Stimulated activated memory B cell treated with anti-CD40 and anti-IgM and Interleukin-4, amounts not matched to agents 10 μg/mL and 1 μg/mL and 100 μg/mL, for 72 hours (primary cell): ENCODE results near the gene MACROD2.
"Not testable (repeated sequence)": the region's sequence is repeated elsewhere in the genome, so short reads cannot be mapped to it uniquely, and the experiment has no call there.

Experiments used
- ATAC-seq: fragments of 150-1000 bp; cut with Tn5 transposase; 2 replicates; pipeline ENCODE4 v1.10.0; 2021
- H3K27ac Mint-ChIP-seq: one replicate; pipeline ENCODE4 v1.8.0; 2022; ENCODE audit warnings: mild to moderate bottlenecking, mixed read lengths
- H3K27me3 Mint-ChIP-seq: one replicate; pipeline ENCODE4 v1.8.0; 2022; ENCODE audit warnings: mixed read lengths
- H3K36me3 Mint-ChIP-seq: one replicate; pipeline ENCODE4 v1.8.0; 2022; ENCODE audit warnings: mixed read lengths
- H3K4me1 Mint-ChIP-seq: one replicate; pipeline ENCODE4 v1.8.0; 2022; ENCODE audit warnings: mixed read lengths
- H3K4me3 Mint-ChIP-seq: one replicate; pipeline ENCODE4 v1.8.0; 2022; ENCODE audit warnings: mild to moderate bottlenecking, moderate library complexity, mixed read lengths
- H3K9me3 Mint-ChIP-seq: one replicate; pipeline ENCODE4 v1.8.0; 2022; ENCODE audit warnings: mixed read lengths

The MACROD2 gene

DNA sequence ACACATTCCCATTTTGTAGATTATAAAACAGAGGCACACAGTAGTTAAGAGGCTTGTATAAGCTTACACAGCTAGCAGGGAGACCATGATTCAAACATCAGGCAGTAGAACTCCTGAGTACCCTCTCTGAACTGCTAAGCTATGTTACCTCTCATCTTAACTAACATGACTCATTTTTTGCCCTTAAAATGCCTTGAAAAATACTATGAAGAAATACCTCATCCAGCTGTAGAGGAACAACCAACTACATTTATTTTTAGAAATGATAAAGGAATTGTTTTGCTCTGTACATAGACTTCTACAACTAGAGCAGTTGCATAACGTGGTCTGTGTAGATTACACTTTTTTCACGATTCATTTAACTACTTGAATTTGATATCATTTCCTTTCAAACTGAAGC lies 240.0 kb downstream of the MACROD2 start:
- no peaks in the 10 kb centered on the region for H3K36me3 Mint-ChIP-seq
- H3K4me3 Mint-ChIP-seq: no peak overlapping the region
- H3K27ac Mint-ChIP-seq: no peak overlapping the region
- H3K9me3 Mint-ChIP-seq: peaks cover under 1% of the 10 kb centered on the region
- no peaks in the 10 kb centered on the region for H3K27me3 Mint-ChIP-seq
- ATAC-seq: no peak
- H3K4me1 Mint-ChIP-seq: no peaks in the 10 kb centered on the region

DNA sequence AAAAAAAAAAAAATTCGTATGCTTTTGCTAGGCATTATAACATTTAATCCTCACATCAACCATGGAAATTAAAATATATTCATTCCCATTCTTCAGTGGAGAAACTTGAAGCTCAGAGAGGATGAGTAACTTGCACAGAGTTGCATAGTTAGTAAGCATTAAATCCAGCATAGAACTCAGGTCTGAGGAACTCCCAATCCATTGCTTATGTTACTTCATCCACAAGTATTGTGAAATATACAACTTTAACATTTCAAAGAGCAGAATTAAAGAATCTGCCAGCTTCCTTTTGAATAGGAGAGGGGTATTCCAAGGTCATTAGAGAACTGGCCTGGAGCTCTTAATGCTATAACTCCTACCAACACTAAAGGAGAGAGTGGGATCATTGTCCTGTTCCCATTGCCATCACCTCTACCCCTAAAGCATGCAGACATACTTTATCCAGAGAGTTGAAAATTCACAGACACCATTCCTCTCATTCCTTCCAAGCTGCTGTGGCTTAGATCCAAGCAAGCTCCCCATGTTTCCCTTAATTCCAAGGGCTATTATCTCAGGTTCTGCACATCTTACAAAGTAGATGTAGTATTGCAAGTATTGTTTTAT lies 250.2 kb downstream of the MACROD2 start:
- Mint-ChIP-seq H3K9me3 (peaks cover under 1% of the 10 kb centered on the region), H3K36me3 (no peaks in the 10 kb centered on the region), H3K27me3 (no peaks in the 10 kb centered on the region), H3K4me1 (no peaks in the 10 kb centered on the region), H3K4me3 (no peak overlapping the region), H3K27ac (no peak overlapping the region)
- ATAC-seq: no peak

DNA sequence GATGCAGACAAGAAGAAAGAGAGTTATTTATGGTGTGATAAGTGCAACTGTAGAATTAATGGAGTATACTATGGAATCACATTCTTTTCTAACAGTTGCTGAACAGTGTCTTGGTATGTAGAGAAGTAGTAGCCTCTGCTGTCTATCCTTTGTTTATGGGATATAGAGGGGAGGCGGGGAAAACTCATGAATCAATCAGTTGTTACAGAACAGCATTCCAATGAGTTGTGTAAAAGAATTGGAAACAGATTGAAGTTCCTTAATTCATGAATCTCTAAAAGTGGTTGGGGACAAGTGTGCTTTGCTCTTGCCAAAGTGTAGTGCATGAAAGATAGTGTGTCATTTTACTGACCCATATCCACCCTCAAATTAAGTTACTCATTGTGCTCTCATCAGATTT lies 264.4 kb downstream of the MACROD2 start:
- ATAC-seq: no peak
- H3K27me3 Mint-ChIP-seq: no peaks in the 10 kb centered on the region
- H3K4me3 Mint-ChIP-seq: no peak overlapping the region
- H3K9me3 Mint-ChIP-seq: peaks cover 11% of the 10 kb centered on the region
- H3K4me1 Mint-ChIP-seq: no peaks in the 10 kb centered on the region
- no peak overlapping the region for H3K27ac Mint-ChIP-seq
- H3K36me3 Mint-ChIP-seq: no peaks in the 10 kb centered on the region

- Mint-ChIP-seq H3K36me3 (no peaks in the 10 kb centered on the region), H3K4me3 (no peak overlapping the region), H3K27ac (no peak overlapping the region), H3K9me3 (peaks cover 11% of the 10 kb centered on the region), H3K4me1 (no peaks in the 10 kb centered on the region), H3K27me3 (no peaks in the 10 kb centered on the region)
- no peak for ATAC-seq
Observed at GRCh38 chr20:14260367-14260766, 265.1 kb downstream of the MACROD2 start.

- H3K27ac Mint-ChIP-seq: no peak overlapping the region
- H3K9me3 Mint-ChIP-seq: peaks cover 6% of the 10 kb centered on the region
- no peaks in the 10 kb centered on the region for H3K4me1 Mint-ChIP-seq
- no peaks in the 10 kb centered on the region for H3K27me3 Mint-ChIP-seq
- no peak overlapping the region for H3K4me3 Mint-ChIP-seq
- no peak for ATAC-seq
- no peaks in the 10 kb centered on the region for H3K36me3 Mint-ChIP-seq
Observed at GRCh38 chr20:14264869-14265268, 269.6 kb downstream of the MACROD2 start.

- Mint-ChIP-seq H3K4me3 (no peak overlapping the region), H3K9me3 (peaks cover 6% of the 10 kb centered on the region), H3K27ac (no peak overlapping the region), H3K27me3 (no peaks in the 10 kb centered on the region), H3K4me1 (no peaks in the 10 kb centered on the region), H3K36me3 (no peaks in the 10 kb centered on the region)
- ATAC-seq: no peak
Observed at GRCh38 chr20:14266246-14266645, 270.9 kb downstream of the MACROD2 start.

- not testable (repeated sequence) for H3K4me1 Mint-ChIP-seq, H3K4me3 Mint-ChIP-seq, H3K36me3 Mint-ChIP-seq, H3K9me3 Mint-ChIP-seq, H3K27me3 Mint-ChIP-seq, H3K27ac Mint-ChIP-seq, ATAC-seq
Observed at GRCh38 chr20:14270751-14271150, 275.4 kb downstream of the MACROD2 start.

DNA sequence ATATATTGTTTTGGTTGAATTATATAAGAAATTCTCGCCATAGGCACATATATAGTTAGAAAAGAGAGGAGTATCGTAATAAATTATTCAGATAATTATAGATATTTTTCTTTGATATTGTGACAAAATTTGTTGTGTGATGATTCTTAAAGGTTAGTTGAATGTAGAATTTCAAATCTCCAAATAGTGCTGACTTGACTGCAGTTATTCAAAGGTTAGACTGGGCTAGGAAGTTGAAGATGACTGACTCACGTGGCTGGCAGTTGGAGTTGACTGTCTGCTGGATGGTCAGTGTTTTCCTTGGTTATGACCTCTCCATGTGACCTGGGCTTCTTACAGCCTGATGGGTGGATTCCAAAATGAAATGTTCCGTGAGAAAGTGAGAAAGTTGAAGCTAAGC lies 286.8 kb downstream of the MACROD2 start:
- H3K4me1 Mint-ChIP-seq: no peaks in the 10 kb centered on the region
- H3K27me3 Mint-ChIP-seq: no peaks in the 10 kb centered on the region
- H3K9me3 Mint-ChIP-seq: peaks cover 3% of the 10 kb centered on the region
- no peaks in the 10 kb centered on the region for H3K36me3 Mint-ChIP-seq
- H3K27ac Mint-ChIP-seq: no peak overlapping the region
- no peak overlapping the region for H3K4me3 Mint-ChIP-seq
- ATAC-seq: no peak

DNA sequence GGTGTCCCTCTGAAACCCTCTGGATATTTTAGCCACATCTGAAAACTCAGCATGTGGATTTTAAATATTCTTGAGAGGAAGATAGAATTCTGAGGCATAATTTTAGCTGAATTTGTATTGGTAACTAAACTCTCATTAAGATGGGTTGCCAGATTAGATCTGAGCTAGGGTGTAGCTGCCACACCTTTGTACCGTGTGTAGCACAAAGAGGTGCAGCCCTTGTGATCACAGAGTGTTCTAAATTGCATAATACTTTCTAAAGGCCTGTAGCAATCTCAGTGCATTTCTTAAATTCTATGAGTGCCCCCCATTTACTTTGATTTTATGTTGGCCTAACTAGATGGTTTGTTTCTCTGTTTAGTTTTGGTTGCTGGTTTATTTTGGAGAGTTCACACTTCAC lies 289.1 kb downstream of the MACROD2 start:
- Mint-ChIP-seq H3K4me1 (no peaks in the 10 kb centered on the region), H3K9me3 (peaks cover 3% of the 10 kb centered on the region), H3K36me3 (no peaks in the 10 kb centered on the region), H3K27me3 (no peaks in the 10 kb centered on the region), H3K4me3 (no peak overlapping the region), H3K27ac (no peak overlapping the region)
- ATAC-seq: no peak

DNA sequence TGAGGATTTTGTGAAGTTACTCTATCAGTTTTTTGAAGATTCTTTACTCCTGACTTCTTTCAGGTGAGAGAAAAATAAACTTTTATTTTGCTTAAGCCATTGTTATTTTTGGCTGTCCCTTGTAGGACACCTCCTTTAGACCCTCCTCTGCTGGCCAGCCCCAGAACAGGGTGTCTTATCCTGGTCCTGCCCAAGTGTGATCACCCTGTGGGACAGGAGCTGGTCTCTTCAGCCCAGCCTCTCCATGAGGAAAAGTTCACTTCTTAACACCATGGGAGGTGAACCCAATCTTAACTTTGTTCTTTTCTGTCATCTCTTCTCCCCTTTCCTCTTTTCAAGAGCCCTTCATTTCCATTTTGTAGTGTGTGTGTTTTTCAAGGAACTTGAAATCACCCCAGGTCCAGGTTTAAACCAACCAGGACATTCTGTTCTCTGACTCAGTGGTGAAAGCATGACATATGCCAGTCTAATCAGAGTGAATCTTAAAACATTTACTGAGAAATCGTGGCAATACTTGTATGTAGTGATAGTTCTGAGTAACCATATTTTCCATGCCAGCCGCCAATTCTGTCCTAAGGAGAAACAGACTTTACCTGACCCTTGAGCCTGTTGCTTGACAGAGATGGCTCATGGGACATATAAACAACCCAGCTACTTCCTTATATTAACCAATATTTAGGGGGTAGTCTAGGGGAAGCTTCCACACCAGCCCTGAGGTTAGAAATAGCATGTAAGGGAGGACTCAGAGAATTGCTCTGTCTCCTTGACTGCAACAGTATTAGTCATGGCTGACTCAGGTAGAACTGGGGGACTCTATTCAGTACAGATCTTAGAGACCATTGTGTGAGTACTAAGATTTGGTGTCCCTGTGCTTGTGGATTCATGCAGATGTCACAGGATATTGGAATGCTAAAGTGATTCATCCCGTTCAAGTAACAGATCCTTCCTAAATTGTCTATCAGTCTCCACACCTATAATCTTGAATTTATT lies 293.3 kb downstream of the MACROD2 start:
- ATAC-seq: no peak
- Mint-ChIP-seq H3K36me3 (no peaks in the 10 kb centered on the region), H3K4me3 (no peak overlapping the region)

GRCh38 chr20:14291502-14291901 lies 296.2 kb downstream of the MACROD2 start:
- H3K4me1 Mint-ChIP-seq: no peaks in the 10 kb centered on the region
- H3K27me3 Mint-ChIP-seq: no peaks in the 10 kb centered on the region
- no peak for ATAC-seq
- H3K9me3 Mint-ChIP-seq: no peaks in the 10 kb centered on the region
- no peak overlapping the region for H3K4me3 Mint-ChIP-seq
- H3K27ac Mint-ChIP-seq: no peak overlapping the region
- H3K36me3 Mint-ChIP-seq: no peaks in the 10 kb centered on the region

More for the DNA sequence above, 293.3 kb downstream of the MACROD2 start:
- no peaks in the 10 kb centered on the region for H3K9me3 Mint-ChIP-seq
- H3K27me3 Mint-ChIP-seq: no peaks in the 10 kb centered on the region
- no peaks in the 10 kb centered on the region for H3K4me1 Mint-ChIP-seq
- H3K27ac Mint-ChIP-seq: no peak overlapping the region

DNA sequence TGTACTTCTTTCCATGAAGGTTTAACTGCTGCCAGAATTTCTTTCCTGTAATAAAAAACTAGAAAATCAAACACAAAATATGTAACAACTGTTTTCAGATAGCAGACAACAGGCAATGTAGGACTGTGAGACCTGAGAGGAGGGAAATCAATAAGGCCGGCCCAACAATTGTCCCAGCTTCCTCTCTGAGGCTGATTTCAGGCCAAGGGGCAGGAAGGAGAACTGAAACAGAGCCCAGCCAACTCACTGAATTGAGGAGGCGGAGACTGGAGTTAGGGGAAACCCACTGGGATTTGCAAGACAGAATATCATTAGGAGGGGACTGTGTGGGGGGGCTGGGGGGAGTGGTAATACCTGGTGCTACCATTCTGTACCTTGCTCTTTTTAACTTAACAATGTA lies 299.9 kb downstream of the MACROD2 start:
- Mint-ChIP-seq H3K4me3 (no peak overlapping the region), H3K27me3 (no peaks in the 10 kb centered on the region), H3K36me3 (no peaks in the 10 kb centered on the region), H3K27ac (no peak overlapping the region), H3K4me1 (no peaks in the 10 kb centered on the region), H3K9me3 (no peaks in the 10 kb centered on the region)
- no peak for ATAC-seq

DNA sequence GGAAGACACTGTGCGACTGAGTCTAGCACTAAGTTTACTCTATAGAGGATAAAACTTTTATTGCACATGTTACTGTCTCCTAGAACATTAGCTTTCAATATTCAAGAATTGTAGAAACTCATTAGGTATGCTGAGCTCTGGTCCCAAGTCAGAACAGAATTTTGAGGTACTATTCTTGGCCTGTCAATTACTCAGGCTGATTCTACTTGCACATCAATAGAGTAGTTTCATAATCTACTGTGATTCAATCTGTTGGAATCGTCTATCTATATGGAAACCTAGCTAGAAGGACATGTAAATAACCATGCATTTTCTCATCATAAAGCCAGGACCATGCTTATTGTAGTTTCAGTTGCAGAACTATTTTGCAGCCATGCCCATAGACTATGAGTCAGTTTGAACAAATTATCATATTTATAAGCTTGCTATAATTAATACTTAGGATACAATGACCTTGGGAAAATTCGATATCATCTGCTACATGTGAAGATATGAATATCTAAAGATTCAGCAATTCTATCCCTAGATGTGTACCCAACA lies 300.5 kb downstream of the MACROD2 start:
- Mint-ChIP-seq H3K27me3 (no peaks in the 10 kb centered on the region), H3K4me3 (no peak overlapping the region), H3K9me3 (no peaks in the 10 kb centered on the region), H3K4me1 (no peaks in the 10 kb centered on the region), H3K27ac (no peak overlapping the region), H3K36me3 (no peaks in the 10 kb centered on the region)
- ATAC-seq: no peak

- no peak for ATAC-seq
- Mint-ChIP-seq H3K27me3 (no peaks in the 10 kb centered on the region), H3K4me3 (no peak overlapping the region), H3K36me3 (no peaks in the 10 kb centered on the region), H3K4me1 (no peaks in the 10 kb centered on the region), H3K27ac (no peak overlapping the region), H3K9me3 (no peaks in the 10 kb centered on the region)
Observed at GRCh38 chr20:14299831-14300230, 304.5 kb downstream of the MACROD2 start.

GRCh38 chr20:14303106-14303505 lies 307.8 kb downstream of the MACROD2 start:
- no peaks in the 10 kb centered on the region for H3K27me3 Mint-ChIP-seq
- H3K9me3 Mint-ChIP-seq: peaks cover 4% of the 10 kb centered on the region
- H3K4me3 Mint-ChIP-seq: no peak overlapping the region
- H3K4me1 Mint-ChIP-seq: no peaks in the 10 kb centered on the region
- no peak for ATAC-seq
- H3K27ac Mint-ChIP-seq: no peak overlapping the region
- H3K36me3 Mint-ChIP-seq: no peaks in the 10 kb centered on the region

- Mint-ChIP-seq H3K36me3 (no peaks in the 10 kb centered on the region), H3K27ac (no peak overlapping the region)
Observed at GRCh38 chr20:14303651-14304050, 308.3 kb downstream of the MACROD2 start.

More at GRCh38 chr20:14303651-14304050, 308.3 kb downstream of the MACROD2 start:
- no peaks in the 10 kb centered on the region for H3K4me1 Mint-ChIP-seq
- ATAC-seq: no peak
- H3K9me3 Mint-ChIP-seq: peaks cover 4% of the 10 kb centered on the region
- no peak overlapping the region for H3K4me3 Mint-ChIP-seq
- H3K27me3 Mint-ChIP-seq: no peaks in the 10 kb centered on the region
